HepG2 (cell line): ENCODE measurements around the gene ACSF3. TPM values are rescaled to one million over a fixed set of nuclear protein-coding genes. Genes with fewer than 3 reads are reported as not detected.

Experiments used
- BRCA1 ChIP-seq: sonication (generic); formaldehyde crosslinking; IDR thresholded peaks from 2 replicates; pipeline ENCODE4 v1.4.0; 2020; ENCODE audit warnings: missing genetic modification reagents
- HNF4G ChIP-seq, 2 experiments: sonication (generic) in 1 of 2; formaldehyde crosslinking in 1 of 2; IDR thresholded peaks; 2 replicates each; pipeline versions ENCODE4 v1.4.0 to v1.6.1; 2011 to 2020; ENCODE audit warnings: borderline replicate concordance in 2 of 2, low read depth in 2 of 2, mild to moderate bottlenecking in 2 of 2, low read length in 1 of 2, missing genetic modification reagents in 1 of 2, moderate library complexity in 1 of 2
- JUNB ChIP-seq: sonication (generic); formaldehyde crosslinking; IDR thresholded peaks from 2 replicates; pipeline ENCODE4 v1.8.0; 2022; ENCODE audit warnings: missing genetic modification reagents, mild to moderate bottlenecking, borderline replicate concordance
- JUND ChIP-seq: sonication (generic); formaldehyde crosslinking; IDR thresholded peaks from 2 replicates; pipeline ENCODE4 v1.8.0; 2022; ENCODE audit warnings: mild to moderate bottlenecking, missing genetic modification reagents
- KDM1A ChIP-seq: IDR thresholded peaks from 2 replicates; pipeline ENCODE4 v1.6.1; 2016; ENCODE audit warnings: missing compliant biosample characterization
- KDM6A ChIP-seq: IDR thresholded peaks from 2 replicates; pipeline ENCODE4 v1.6.1; 2016; ENCODE audit warnings: low read depth
- MEIS2 ChIP-seq: sonication (generic); formaldehyde crosslinking; IDR thresholded peaks from 2 replicates; pipeline ENCODE4 v1.9.0; 2021; ENCODE audit warnings: mild to moderate bottlenecking, missing genetic modification reagents
- MTF1 ChIP-seq: sonication (generic); formaldehyde crosslinking; IDR thresholded peaks from 2 replicates; pipeline ENCODE4 v1.5.0; 2020; ENCODE audit warnings: missing genetic modification reagents
- MTF2 ChIP-seq: sonication (generic); formaldehyde crosslinking; IDR thresholded peaks from 2 replicates; pipeline ENCODE4 v1.5.0; 2020; ENCODE audit warnings: missing genetic modification reagents, borderline replicate concordance
- NR2F1 ChIP-seq, 2 experiments: fragments of 450-650 bp in 1 of 2; formaldehyde crosslinking in 1 of 2; IDR thresholded peaks; 2 replicates each; pipeline versions ENCODE4 v1.5.0 to v1.6.1; 2016 to 2020; ENCODE audit warnings: mild to moderate bottlenecking in 1 of 2, missing compliant biosample characterization in 1 of 2, missing genetic modification reagents in 1 of 2, moderate library complexity in 1 of 2
- NR3C1 ChIP-seq: sonication (generic); formaldehyde crosslinking; IDR thresholded peaks from 2 replicates; pipeline ENCODE4 v1.4.0; 2020; ENCODE audit warnings: missing genetic modification reagents
- PCBP1 ChIP-seq: fragments of 200-400 bp; formaldehyde crosslinking; IDR thresholded peaks from 2 replicates; pipeline ENCODE4 v1.6.1; 2017; ENCODE audit warnings: mild to moderate bottlenecking, low read depth, low read length, borderline replicate concordance
- RBFOX2 ChIP-seq: fragments of 200-400 bp; formaldehyde crosslinking; IDR thresholded peaks from 2 replicates; pipeline ENCODE4 v1.6.1; 2017; ENCODE audit warnings: low read depth, mild to moderate bottlenecking, low read length
- U2AF1 ChIP-seq: fragments of 200-400 bp; formaldehyde crosslinking; optimal IDR thresholded peaks from 2 replicates; pipeline ENCODE3; 2017; ENCODE audit warnings: mild to moderate bottlenecking, low read depth, low read length
- YY1 ChIP-seq: IDR thresholded peaks from 2 replicates; pipeline ENCODE4 v1.6.1; 2011; ENCODE audit warnings: low read length, low read depth, moderate library complexity, mild to moderate bottlenecking; ENCODE audit not compliant: insufficient read depth, insufficient replicate concordance
- ZBTB20 ChIP-seq: sonication (generic); formaldehyde crosslinking; IDR thresholded peaks from 2 replicates; pipeline ENCODE4 v1.8.1; 2023; ENCODE audit warnings: missing genetic modification reagents, low read depth, mild to moderate bottlenecking, borderline replicate concordance
- ZBTB38 ChIP-seq: sonication (generic); formaldehyde crosslinking; IDR thresholded peaks from 2 replicates; pipeline ENCODE4 v1.5.1; 2020; ENCODE audit warnings: mild to moderate bottlenecking, missing genetic modification reagents
- ZFP82 ChIP-seq: sonication (generic); formaldehyde crosslinking; IDR thresholded peaks from 2 replicates; pipeline ENCODE4 v1.5.1; 2020; ENCODE audit warnings: mild to moderate bottlenecking, missing genetic modification reagents, borderline replicate concordance
- ZNF329 ChIP-seq: sonication (generic); formaldehyde crosslinking; IDR thresholded peaks from 2 replicates; pipeline ENCODE4 v1.9.0; 2021; ENCODE audit warnings: low read depth, mild to moderate bottlenecking, missing genetic modification reagents
- ZNF33A ChIP-seq: sonication (generic); formaldehyde crosslinking; IDR thresholded peaks from 2 replicates; pipeline ENCODE4 v1.5.1; 2020; ENCODE audit warnings: missing genetic modification reagents, mild to moderate bottlenecking, moderate library complexity, borderline replicate concordance
- ZNF382 ChIP-seq: sonication (generic); formaldehyde crosslinking; IDR thresholded peaks from 2 replicates; pipeline ENCODE4 v1.5.0; 2020; ENCODE audit warnings: missing genetic modification reagents, mild to moderate bottlenecking, borderline replicate concordance
- ZNF430 ChIP-seq: sonication (generic); formaldehyde crosslinking; IDR thresholded peaks from 2 replicates; pipeline ENCODE4 v1.9.0; 2021; ENCODE audit warnings: mild to moderate bottlenecking, missing genetic modification reagents
- ZNF501 ChIP-seq: sonication (generic); formaldehyde crosslinking; IDR thresholded peaks from 2 replicates; pipeline ENCODE4 v1.5.1; 2020; ENCODE audit warnings: mild to moderate bottlenecking, moderate library complexity, missing genetic modification reagents
- ZNF550 ChIP-seq: sonication (generic); formaldehyde crosslinking; IDR thresholded peaks from 2 replicates; pipeline ENCODE4 v1.4.0; 2020; ENCODE audit warnings: mild to moderate bottlenecking, missing genetic modification reagents, borderline replicate concordance
- ZNF777 ChIP-seq: sonication (generic); formaldehyde crosslinking; IDR thresholded peaks from 2 replicates; pipeline ENCODE4 v1.4.0; 2020; ENCODE audit warnings: missing genetic modification reagents
- ZNF839 ChIP-seq: sonication (generic); formaldehyde crosslinking; IDR thresholded peaks from 2 replicates; pipeline ENCODE4 v1.4.0; 2020; ENCODE audit warnings: missing genetic modification reagents, mild to moderate bottlenecking, borderline replicate concordance
- ZNF879 ChIP-seq: sonication (generic); formaldehyde crosslinking; IDR thresholded peaks from 2 replicates; pipeline ENCODE4 v1.8.1; 2023; ENCODE audit warnings: missing genetic modification reagents
- polyA plus RNA-seq, 8 experiments: library from polyadenylated mRNA; depleted of rRNA in 3 of 8; stranded (reverse) in 7 of 8; unstranded in 1 of 8; fragments of >200 nt; fragmentation: Illumina TruSeq in 4 of 8; extraction: Trizol in 4 of 8; gene quantifications; 2 replicates each; pipeline versions ENCODE4 v1.2.1 to v1.2.3, GENCODE V29; 2011 to 2016; ENCODE audit warnings: low read depth in 4 of 8, missing spikeins in 1 of 8, mixed read lengths in 1 of 8; ENCODE audit not compliant: insufficient read depth in 1 of 8
- total RNA-seq, 5 experiments: library from RNA; depleted of rRNA; stranded (reverse); fragments of >200 nt; fragmentation: Illumina TruSeq; extraction: Trizol; gene quantifications; 2 replicates each; pipeline ENCODE4 v1.2.3, GENCODE V29; 2016; ENCODE audit warnings: low read depth in 1 of 5
- TF ChIP-seq, protein P1 (sequence below): IDR thresholded peaks from 2 replicates; pipeline ENCODE4 v1.6.1; 2016
- TF ChIP-seq, protein P2 (sequence below): sonication (generic); formaldehyde crosslinking; IDR thresholded peaks from 2 replicates; pipeline ENCODE4 v1.5.0; 2020; ENCODE audit warnings: mild to moderate bottlenecking, low read depth, missing genetic modification reagents, borderline replicate concordance

The ACSF3 gene
- total and polyA plus RNA-seq, 2 of the 13 experiments (the other 11 are each of a cell fraction or from before 2014, with no cell fraction given) = 14.9 to 30.6 TPM

- TF ChIP-seq JUNB (peak; percentile 74; the same call in 1 of the 2 replicates), YY1 (no peak), KDM6A (CRISPR knock-in tag) (no peak), ZNF839 (CRISPR knock-in tag) (no peak), HNF4G (IDR thresholded peaks at IDR 0.05; ENCODE audit: borderline replicate concordance, low read depth, low read length) (no peak), HNF4G (CRISPR knock-in tag; IDR thresholded peaks at IDR 0.05; ENCODE audit: borderline replicate concordance, low read depth) (no peak), KDM1A (no peak), MEIS2 (CRISPR knock-in tag) (peak; percentile 36; the same call in 1 of the 2 replicates), RBFOX2 (peak; percentile 63; the same call in 1 of the 2 replicates), ZNF382 (CRISPR knock-in tag) (no peak), U2AF1 (peak; percentile 67), MTF2 (CRISPR knock-in tag) (peak; percentile 12; the same call in 1 of the 2 replicates), ZNF430 (no peak; the same call in 1 of the 2 replicates), ZNF879 (peak; percentile 67; the same call in 1 of the 2 replicates), ZNF501 (CRISPR knock-in tag) (0 out of 2 replicates have a peak, but pooled peaks have one; percentile 21), ZBTB20 (CRISPR knock-in tag) (peak; percentile 69; the same call in 1 of the 2 replicates), MTF1 (CRISPR knock-in tag) (no peak), PCBP1 (no peak), ZNF777 (CRISPR knock-in tag) (peak; percentile 18; the same call in 1 of the 2 replicates), ZNF329 (CRISPR knock-in tag) (0 out of 2 replicates have a peak, but pooled peaks have one; percentile 61), ZBTB38 (CRISPR knock-in tag) (peak; percentile 78; the same call in 1 of the 2 replicates), ZNF33A (no peak), ZFP82 (no peak), BRCA1 (CRISPR knock-in tag) (no peak; the same call in 1 of the 2 replicates), ZNF550 (no peak), JUND (no peak), NR2F1 (CRISPR knock-in tag; IDR thresholded peaks at IDR 0.05) (no peak), NR3C1 (CRISPR knock-in tag) (no peak)
- TF ChIP-seq, protein P1, sequence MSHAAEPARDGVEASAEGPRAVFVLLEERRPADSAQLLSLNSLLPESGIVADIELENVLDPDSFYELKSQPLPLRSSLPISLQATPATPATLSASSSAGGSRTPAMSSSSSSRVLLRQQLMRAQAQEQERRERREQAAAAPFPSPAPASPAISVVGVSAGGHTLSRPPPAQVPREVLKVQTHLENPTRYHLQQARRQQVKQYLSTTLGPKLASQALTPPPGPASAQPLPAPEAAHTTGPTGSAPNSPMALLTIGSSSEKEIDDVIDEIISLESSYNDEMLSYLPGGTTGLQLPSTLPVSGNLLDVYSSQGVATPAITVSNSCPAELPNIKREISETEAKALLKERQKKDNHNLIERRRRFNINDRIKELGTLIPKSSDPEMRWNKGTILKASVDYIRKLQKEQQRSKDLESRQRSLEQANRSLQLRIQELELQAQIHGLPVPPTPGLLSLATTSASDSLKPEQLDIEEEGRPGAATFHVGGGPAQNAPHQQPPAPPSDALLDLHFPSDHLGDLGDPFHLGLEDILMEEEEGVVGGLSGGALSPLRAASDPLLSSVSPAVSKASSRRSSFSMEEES (CRISPR knock-in tag) = peak; percentile 61; the same call in 1 of the 2 replicates
- TF ChIP-seq, protein P2, sequence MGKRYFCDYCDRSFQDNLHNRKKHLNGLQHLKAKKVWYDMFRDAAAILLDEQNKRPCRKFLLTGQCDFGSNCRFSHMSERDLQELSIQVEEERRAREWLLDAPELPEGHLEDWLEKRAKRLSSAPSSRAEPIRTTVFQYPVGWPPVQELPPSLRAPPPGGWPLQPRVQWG (CRISPR knock-in tag) = 0 out of 2 replicates have a peak, but pooled peaks have one; percentile 69
These were observed 97.6 kb downstream of the ACSF3 start (continued) for GRCh38 chr16:89191033-89191900.
